Neural crest cell (in vitro differentiated cells): ENCODE data around the gene CNTNAP2. TPM values are rescaled to one million over a fixed set of nuclear protein-coding genes. Genes with fewer than 3 reads are reported as not detected.

Source experiments
- DNase-seq: peaks from one replicate; pipeline ENCODE4 v3.0.0; 2021; ENCODE audit warnings: low read depth, mixed read lengths, low spot score
- H3K27ac Mint-ChIP-seq: one replicate; pipeline ENCODE4 v1.8.0; 2021; ENCODE audit warnings: mild to moderate bottlenecking, mixed read lengths; ENCODE audit not compliant: unreplicated experiment
- H3K27me3 Mint-ChIP-seq: 2 replicates; pipeline ENCODE4 v1.8.0; 2021; ENCODE audit warnings: low read depth, mild to moderate bottlenecking, mixed read lengths
- H3K36me3 Mint-ChIP-seq: 2 replicates; pipeline ENCODE4 v1.8.0; 2021; ENCODE audit warnings: low read depth, mild to moderate bottlenecking, mixed read lengths
- H3K4me1 Mint-ChIP-seq: 2 replicates; pipeline ENCODE4 v1.8.0; 2021; ENCODE audit warnings: mixed read lengths
- H3K4me3 Mint-ChIP-seq: one replicate; pipeline ENCODE4 v1.8.0; 2021; ENCODE audit warnings: mild to moderate bottlenecking, mixed read lengths
- H3K9me3 Mint-ChIP-seq: 2 replicates; pipeline ENCODE4 v1.8.0; 2021; ENCODE audit warnings: mixed read lengths
- total RNA-seq: library from RNA; stranded (reverse); gene quantifications from 2 replicates; pipeline ENCODE4 v1.2.1, GENCODE V29; 2021
- TF ChIP-seq, protein P1 (sequence below): fragments of 200-600 bp; sonication (generic); conservative IDR thresholded peaks from 2 replicates; pipeline ENCODE4 v1.5.0; 2021; ENCODE audit warnings: antibody characterized with exemption, mild to moderate bottlenecking

The CNTNAP2 gene
- total RNA-seq, 1 donor from 2014 or later, result 12.9 TPM

DNA sequence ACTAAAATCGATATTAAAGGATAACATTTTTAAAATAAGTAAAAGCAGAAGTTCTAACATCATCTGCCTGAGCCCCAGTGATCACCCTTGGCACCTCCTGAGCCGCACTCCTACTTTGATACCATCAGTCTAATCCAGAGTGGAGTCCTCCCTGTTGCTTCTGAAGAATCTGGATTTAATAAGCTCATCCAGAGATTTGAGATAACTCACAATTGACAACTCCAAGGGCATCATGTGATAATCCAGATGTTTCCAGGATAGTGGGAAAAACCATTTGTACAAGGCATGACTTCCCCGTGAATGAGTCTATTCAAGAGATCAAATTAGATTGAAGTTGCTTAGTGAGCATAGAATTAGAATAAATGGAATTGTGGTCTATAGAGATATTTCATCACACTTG, 1998.2 kb downstream of the CNTNAP2 start:
- no peak overlapping the region for H3K27ac Mint-ChIP-seq
- TF ChIP-seq, protein P1, sequence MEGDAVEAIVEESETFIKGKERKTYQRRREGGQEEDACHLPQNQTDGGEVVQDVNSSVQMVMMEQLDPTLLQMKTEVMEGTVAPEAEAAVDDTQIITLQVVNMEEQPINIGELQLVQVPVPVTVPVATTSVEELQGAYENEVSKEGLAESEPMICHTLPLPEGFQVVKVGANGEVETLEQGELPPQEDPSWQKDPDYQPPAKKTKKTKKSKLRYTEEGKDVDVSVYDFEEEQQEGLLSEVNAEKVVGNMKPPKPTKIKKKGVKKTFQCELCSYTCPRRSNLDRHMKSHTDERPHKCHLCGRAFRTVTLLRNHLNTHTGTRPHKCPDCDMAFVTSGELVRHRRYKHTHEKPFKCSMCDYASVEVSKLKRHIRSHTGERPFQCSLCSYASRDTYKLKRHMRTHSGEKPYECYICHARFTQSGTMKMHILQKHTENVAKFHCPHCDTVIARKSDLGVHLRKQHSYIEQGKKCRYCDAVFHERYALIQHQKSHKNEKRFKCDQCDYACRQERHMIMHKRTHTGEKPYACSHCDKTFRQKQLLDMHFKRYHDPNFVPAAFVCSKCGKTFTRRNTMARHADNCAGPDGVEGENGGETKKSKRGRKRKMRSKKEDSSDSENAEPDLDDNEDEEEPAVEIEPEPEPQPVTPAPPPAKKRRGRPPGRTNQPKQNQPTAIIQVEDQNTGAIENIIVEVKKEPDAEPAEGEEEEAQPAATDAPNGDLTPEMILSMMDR, result no peak
- no peaks in the 10 kb centered on the region for H3K27me3 Mint-ChIP-seq
- H3K9me3 Mint-ChIP-seq, result peaks cover 6% of the 10 kb centered on the region
- H3K4me3 Mint-ChIP-seq, result no peak overlapping the region
- H3K4me1 Mint-ChIP-seq, result peaks cover 6% of the 10 kb centered on the region
- DNase-seq, result no peak
- no peaks in the 10 kb centered on the region for H3K36me3 Mint-ChIP-seq

DNA sequence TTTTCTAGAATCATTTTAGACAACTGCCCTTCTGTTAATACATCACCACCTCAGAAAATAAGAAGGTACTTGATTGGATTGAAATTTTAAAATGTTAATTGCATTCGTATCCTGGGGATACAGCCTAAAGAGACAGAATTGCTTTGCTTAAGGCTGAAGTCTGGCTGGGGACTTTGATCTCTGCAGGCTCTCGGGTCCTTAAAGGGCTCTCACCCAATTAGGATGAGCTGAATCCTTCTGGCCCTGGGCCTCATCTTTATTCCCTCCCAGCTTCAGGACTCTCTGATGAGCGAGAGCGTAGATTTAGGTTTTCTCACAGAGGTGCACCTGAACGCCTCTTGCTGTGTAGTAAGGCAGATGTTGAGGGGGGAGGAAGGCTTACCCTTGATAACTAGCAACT, 1998.7 kb downstream of the CNTNAP2 start:
- DNase-seq, result no peak
- Mint-ChIP-seq H3K27me3 (no peaks in the 10 kb centered on the region), H3K27ac (no peak overlapping the region), H3K9me3 (peaks cover 6% of the 10 kb centered on the region), H3K36me3 (no peaks in the 10 kb centered on the region), H3K4me3 (no peak overlapping the region), H3K4me1 (peaks cover 6% of the 10 kb centered on the region)
- TF ChIP-seq, protein P1, result no peak

DNA sequence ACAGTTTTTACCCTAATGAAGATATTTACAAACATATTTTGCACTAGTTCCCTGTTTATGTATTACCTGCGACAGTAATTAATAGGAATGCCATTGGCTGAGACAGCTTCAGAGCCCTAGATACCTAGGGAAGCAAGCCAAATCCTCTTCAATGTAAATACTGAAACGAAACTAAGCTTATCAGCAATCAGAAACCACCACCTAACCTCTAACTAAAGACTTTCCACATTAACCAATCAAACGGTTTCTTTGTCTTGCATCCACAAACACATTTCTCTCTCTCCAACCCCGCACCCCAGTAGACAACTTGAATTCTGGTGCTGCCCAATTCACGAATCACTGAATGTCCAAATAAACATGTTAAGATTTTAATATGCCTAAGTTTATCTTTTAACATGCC, 1999.6 kb downstream of the CNTNAP2 start:
- TF ChIP-seq, protein P1, result no peak
- no peak for DNase-seq
- H3K4me3 Mint-ChIP-seq, result no peak overlapping the region
- H3K9me3 Mint-ChIP-seq, result peaks cover 6% of the 10 kb centered on the region
- H3K27ac Mint-ChIP-seq, result no peak overlapping the region
- H3K27me3 Mint-ChIP-seq, result no peaks in the 10 kb centered on the region
- no peaks in the 10 kb centered on the region for H3K36me3 Mint-ChIP-seq
- H3K4me1 Mint-ChIP-seq, result peaks cover 6% of the 10 kb centered on the region

DNA sequence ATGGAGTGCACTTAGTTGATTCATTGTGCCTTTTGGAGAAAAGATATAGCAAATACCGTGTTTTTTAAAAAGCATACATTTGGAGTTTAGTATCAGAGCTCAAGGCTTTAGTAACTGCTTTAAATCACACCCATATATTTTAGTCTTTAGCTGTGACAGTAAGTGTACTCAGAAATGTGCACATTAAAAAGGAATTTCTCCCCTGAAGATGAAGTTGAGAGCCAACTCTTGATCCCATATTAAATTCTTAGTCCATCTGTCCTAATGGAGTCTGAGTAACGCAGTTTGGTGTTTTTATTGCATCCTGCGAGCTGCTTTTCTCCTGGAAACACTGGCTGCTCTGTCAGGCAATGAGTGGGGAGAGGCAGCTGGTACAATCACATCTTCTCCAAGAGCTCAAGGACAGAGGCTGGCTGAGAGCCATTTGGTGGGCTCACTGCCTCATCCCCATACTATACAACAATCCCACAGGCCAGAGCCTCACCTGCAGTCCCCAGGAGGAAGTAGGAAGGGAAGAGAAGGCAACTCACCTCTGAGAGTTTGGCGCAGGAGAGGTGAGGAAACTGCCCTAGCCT, 2000.3 kb downstream of the CNTNAP2 start:
- Mint-ChIP-seq H3K9me3 (peaks cover 3% of the 10 kb centered on the region), H3K36me3 (no peaks in the 10 kb centered on the region), H3K27me3 (no peaks in the 10 kb centered on the region), H3K4me3 (no peak overlapping the region), H3K4me1 (peaks cover 10% of the 10 kb centered on the region), H3K27ac (no peak overlapping the region)
- TF ChIP-seq, protein P1, result no peak
- no peak for DNase-seq

DNA sequence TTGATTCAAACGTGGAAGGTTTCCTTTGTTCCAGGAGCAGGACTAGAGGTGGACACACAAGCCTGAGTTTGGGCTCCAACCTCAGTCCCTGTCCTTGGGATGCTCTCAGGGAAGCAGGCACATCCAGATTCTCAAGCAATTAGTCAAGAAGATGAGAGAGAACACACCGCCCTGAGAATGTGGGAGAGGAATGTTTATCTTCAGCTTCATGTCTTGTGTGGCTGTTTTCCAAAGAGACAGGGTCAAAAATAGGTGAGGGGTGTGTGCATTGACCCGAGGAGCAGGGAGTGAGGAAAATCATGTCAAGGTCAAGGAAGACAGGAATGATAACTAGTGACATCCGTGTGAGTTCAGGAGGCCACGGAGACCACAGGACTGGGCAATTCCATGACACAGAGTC, 2001.8 kb downstream of the CNTNAP2 start:
- no peaks in the 10 kb centered on the region for H3K36me3 Mint-ChIP-seq
- no peak for DNase-seq
- H3K4me3 Mint-ChIP-seq, result no peak overlapping the region

More for the DNA sequence above, 2001.8 kb downstream of the CNTNAP2 start:
- TF ChIP-seq, protein P1, result no peak
- no peaks in the 10 kb centered on the region for H3K27me3 Mint-ChIP-seq
- peaks cover 10% of the 10 kb centered on the region for H3K4me1 Mint-ChIP-seq
- peaks cover 3% of the 10 kb centered on the region for H3K9me3 Mint-ChIP-seq
- H3K27ac Mint-ChIP-seq, result no peak overlapping the region
